AG10803 (cell line): ENCODE measurements around the gene PRR20A.
"Not testable (repeated sequence)": the region's sequence is repeated elsewhere in the genome, so short reads cannot be mapped to it uniquely, and the experiment has no call there.

Experiments used
- DNase-seq: peaks from one replicate; pipeline ENCODE4 v3.0.0; 2010; ENCODE audit warnings: low read depth
- H3K4me3 ChIP-seq: 2 replicates; pipeline ENCODE4 v1.5.1; 2011; ENCODE audit warnings: mild to moderate bottlenecking, low read length, control low read depth
- CTCF ChIP-seq: conservative IDR thresholded peaks from 2 replicates; pipeline ENCODE4 v1.5.1; 2011; ENCODE audit warnings: mild to moderate bottlenecking, low read length, control low read depth, inconsistent platforms

Gene PRR20A

GRCh38 chr13:57166897-57167296, 26.2 kb downstream of the PRR20A start, which contains the start of gene PRR20E:
TSS of gene PRR20E (plus strand) at chr13:57167197. CDS start at chr13:57167584, 387 bp downstream.
- not testable (repeated sequence) for DNase-seq, H3K4me3 ChIP-seq

- no peak for DNase-seq
- H3K4me3 ChIP-seq = no peak overlapping the region
These were observed 50.9 kb downstream of the PRR20A start for GRCh38 chr13:57191667-57192066.

More at GRCh38 chr13:57191667-57192066, 50.9 kb downstream of the PRR20A start:
- TF ChIP-seq CTCF = no peak
